Measurements from ENCODE around the gene CWC25. TPM values are rescaled to one million over a fixed set of nuclear protein-coding genes. Genes with fewer than 3 reads are reported as not detected.

CWC25 gene
- total RNA-seq, 1 donor from 2014 or later: 65.2 TPM

GRCh38 chr17:38752308-38753070 is 72.6 kb downstream of the CWC25 start, which contains the start of gene PSMB3:
PSMB3 (plus strand) TSS chr17:38752741; CDS start chr17:38752827, 86 bp downstream.
- peak; percentile 97 to 100 for DNase-seq (ENCODE audit: low spot score in 2 of 2)
- no peaks in the 10 kb centered on the region for H3K9me3 ChIP-seq
- H3K27me3 ChIP-seq: no peaks in the 10 kb centered on the region
- peak within 1 kb of the TSS; percentile 86 to 89 for H3K27ac ChIP-seq
- peaks cover 0 to 29% of the 10 kb centered on the region in 2 donors for H3K4me1 ChIP-seq
- H3K4me3 ChIP-seq: peak within 1 kb of the TSS; percentile 79 to 93
- intact Hi-C loops (cut with DNase I): loop anchor here (1.0 to 2.0 kb wide), 5 partner anchors 22 to 402 kb away; partner anchors contain the start of genes CISD3 and RPL23
- TF ChIP-seq, protein P1, sequence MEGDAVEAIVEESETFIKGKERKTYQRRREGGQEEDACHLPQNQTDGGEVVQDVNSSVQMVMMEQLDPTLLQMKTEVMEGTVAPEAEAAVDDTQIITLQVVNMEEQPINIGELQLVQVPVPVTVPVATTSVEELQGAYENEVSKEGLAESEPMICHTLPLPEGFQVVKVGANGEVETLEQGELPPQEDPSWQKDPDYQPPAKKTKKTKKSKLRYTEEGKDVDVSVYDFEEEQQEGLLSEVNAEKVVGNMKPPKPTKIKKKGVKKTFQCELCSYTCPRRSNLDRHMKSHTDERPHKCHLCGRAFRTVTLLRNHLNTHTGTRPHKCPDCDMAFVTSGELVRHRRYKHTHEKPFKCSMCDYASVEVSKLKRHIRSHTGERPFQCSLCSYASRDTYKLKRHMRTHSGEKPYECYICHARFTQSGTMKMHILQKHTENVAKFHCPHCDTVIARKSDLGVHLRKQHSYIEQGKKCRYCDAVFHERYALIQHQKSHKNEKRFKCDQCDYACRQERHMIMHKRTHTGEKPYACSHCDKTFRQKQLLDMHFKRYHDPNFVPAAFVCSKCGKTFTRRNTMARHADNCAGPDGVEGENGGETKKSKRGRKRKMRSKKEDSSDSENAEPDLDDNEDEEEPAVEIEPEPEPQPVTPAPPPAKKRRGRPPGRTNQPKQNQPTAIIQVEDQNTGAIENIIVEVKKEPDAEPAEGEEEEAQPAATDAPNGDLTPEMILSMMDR (IDR thresholded peaks at IDR 0.05): no peak
- H3K36me3 ChIP-seq: peaks cover 22 to 25% of the 10 kb centered on the region in 2 donors

- TF ChIP-seq, protein P1 (IDR thresholded peaks at IDR 0.05): no peak
- peaks cover 3 to 31% of the 10 kb centered on the region in 2 donors for H3K4me1 ChIP-seq
- no peaks in the 10 kb centered on the region for H3K27me3 ChIP-seq
- H3K4me3 ChIP-seq: peak overlapping the region; percentile 65 to 93
- peaks cover 16 to 20% of the 10 kb centered on the region in 2 donors for H3K36me3 ChIP-seq
- intact Hi-C loops (cut with DNase I): loop anchor here (1.0 to 2.0 kb wide), 6 partner anchors 22 to 402 kb away; partner anchors contain the start of genes CISD3 and RPL23
- no peaks in the 10 kb centered on the region for H3K9me3 ChIP-seq
- peak; percentile 58 to 92 for DNase-seq (ENCODE audit: low spot score in 2 of 2)
- peak overlapping the region; percentile 86 to 89 for H3K27ac ChIP-seq
These were observed 73.3 kb downstream of the CWC25 start for GRCh38 chr17:38751808-38752307.

DNA sequence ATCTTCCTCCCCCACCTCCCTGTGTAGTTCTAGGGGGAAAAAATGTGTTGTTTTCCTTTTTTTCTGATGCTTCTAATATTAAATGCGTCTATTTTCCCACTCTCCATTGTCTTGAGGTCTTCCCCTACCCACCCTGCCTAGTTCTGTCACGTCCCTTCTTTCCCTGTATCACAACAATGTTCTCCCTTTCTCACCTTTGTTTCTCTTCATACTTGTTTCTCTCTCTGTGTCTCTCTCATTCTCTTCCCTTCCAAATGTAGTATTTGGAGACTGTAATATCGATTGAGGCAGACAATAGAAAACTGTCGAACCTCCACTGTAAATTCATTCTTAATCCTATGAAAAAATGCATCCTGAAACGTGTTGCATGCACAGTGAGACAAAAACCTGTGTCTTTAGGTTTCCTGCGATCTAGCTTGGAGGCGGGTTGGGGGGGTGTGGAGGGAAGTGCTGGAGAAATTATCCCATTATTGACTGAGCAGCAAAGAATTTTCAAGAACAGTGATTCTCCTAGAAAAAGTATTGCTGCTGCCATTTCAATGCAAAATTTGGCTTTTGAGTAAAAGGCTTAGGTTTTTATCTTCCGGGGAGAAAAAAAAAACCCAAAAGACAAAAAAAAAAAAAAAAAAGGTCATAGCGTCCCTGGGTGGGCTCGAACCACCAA is 73.8 kb downstream of the CWC25 start:
- Histone ChIP-seq H3K9me3 (no peaks in the 10 kb centered on the region), H3K4me1 (peaks cover 3 to 37% of the 10 kb centered on the region in 2 donors), H3K4me3 (peak overlapping the region; percentile 65 to 93), H3K36me3 (peaks cover 10 to 15% of the 10 kb centered on the region in 2 donors), H3K27me3 (no peaks in the 10 kb centered on the region), H3K27ac (peak overlapping the region; percentile 88 to 89)
- DNase-seq (ENCODE audit: low spot score in 2 of 2): no peak
- TF ChIP-seq, protein P1 (IDR thresholded peaks at IDR 0.05): no peak
- intact Hi-C loops (cut with DNase I): loop anchor here (2.0 kb wide), 1 partner anchor 48 kb away; no protein-coding TSS in a partner anchor

Other genes with a start within 250 kb of the CWC25 start
- not detected for gene SRCIN1, start 219.4 kb downstream of the CWC25 start, total RNA-seq
- 2.1 TPM for gene EPOP, start 150.4 kb downstream of the CWC25 start, total RNA-seq
- gene MLLT6, start 120.0 kb downstream of the CWC25 start, total RNA-seq: 100 TPM
- gene CISD3, start 95.0 kb downstream of the CWC25 start, total RNA-seq: 27.6 TPM
- 64.8 TPM for gene PCGF2, start 77.0 kb downstream of the CWC25 start, total RNA-seq
- gene PSMB3, start 72.6 kb downstream of the CWC25 start, total RNA-seq: 189 TPM
- 45.0 TPM for gene PIP4K2B, start 25.8 kb downstream of the CWC25 start, total RNA-seq
- gene RPL23, start 28.4 kb upstream of the CWC25 start, total RNA-seq: 1,091 TPM
- 300 TPM for gene LASP1, start 44.7 kb upstream of the CWC25 start, total RNA-seq
- gene FBXO47, start 142.1 kb upstream of the CWC25 start, total RNA-seq: not detected